Activated CD8-positive, alpha-beta memory T cell treated with anti-CD3 and anti-CD28 coated beads for 36 hours (primary cell): Measurements from ENCODE around the gene ZNF599. TPM values are rescaled to one million over a fixed set of nuclear protein-coding genes. Genes with fewer than 3 reads are reported as not detected.

Source experiments
- CTCF ChIA-PET: fragments of 350-600 bp; sonication (Branson Sonifier 250); formaldehyde crosslinking; loops from one replicate; lab custom pipeline; 2021; ENCODE audit warnings: antibody characterized with exemption; lab: Charles Lee
- POLR2A ChIA-PET: fragments of 350-600 bp; sonication (Branson Sonifier 250); formaldehyde crosslinking; loops from one replicate; lab custom pipeline; 2021; ENCODE audit warnings: antibody characterized with exemption; lab: Charles Lee
- total RNA-seq, 2 experiments: library from RNA; stranded (reverse); gene quantifications; one replicate each; pipeline ENCODE4 v1.2.3, GENCODE V29; 2021

ZNF599 gene
- total RNA-seq, 2 experiments from 2014 or later, result 3.2 to 4.2 TPM

DNA sequence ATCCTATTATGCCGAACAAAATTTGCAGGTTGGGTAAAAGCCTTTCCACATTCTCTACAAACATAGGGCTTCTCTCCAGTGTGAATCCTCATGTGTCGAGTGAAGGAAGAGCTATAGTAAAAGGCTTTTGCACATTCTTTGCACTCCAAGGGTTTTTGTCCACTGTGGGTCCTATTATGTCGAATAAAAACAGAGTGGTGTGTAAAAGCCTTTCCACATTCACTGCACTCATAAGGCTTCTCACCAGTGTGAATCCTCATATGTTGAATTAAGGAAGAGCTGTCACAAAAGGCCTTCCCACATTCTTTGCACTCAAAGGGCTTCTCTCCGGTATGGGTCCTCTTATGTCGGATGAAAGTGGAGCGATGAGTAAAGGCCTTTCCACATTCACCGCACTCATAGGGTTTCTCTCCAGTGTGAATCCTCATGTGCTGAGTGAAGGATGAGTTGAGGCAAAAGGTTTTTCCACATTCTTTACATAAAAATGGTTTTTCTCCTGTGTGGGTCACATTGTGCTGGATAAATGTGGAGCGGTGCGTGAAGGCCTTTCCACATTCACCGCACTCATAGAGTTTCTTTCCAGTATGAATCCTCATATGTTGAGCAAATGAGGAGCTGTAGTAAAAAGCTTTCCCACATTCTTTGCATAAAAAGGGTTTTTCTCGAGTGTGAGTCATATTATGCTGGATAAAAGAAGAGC lies 13.6 kb downstream of the ZNF599 start:
- ChIA-PET POLR2A (no interaction called here), CTCF (no interaction called here)

DNA sequence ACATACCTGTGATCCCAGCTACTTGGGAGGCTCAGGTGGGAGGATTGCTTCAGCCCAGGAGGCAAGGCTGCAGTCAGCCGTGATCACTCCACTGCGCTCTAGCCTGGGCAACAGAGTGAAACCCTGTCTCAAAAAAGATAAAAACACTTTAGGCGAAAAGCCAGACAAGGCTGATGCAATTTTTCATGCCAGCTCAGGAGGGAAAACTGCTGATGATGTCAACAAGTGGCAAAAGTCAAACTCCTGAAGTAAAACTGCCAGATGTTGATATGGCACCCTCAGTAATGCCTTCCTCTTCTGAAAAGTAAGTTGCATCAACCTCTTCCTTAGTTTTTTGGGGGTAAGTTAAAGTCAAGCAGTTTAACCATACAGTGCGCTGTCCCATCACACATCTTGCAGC lies 15.6 kb downstream of the ZNF599 start:
- ChIA-PET CTCF (no interaction called here), POLR2A (no interaction called here)

GRCh38 chr19:34744896-34745690 lies 27.9 kb downstream of the ZNF599 start:
- ChIA-PET POLR2A (no interaction called here), CTCF (no interaction called here)

- POLR2A ChIA-PET, result interaction anchor here (1.9 kb wide), 1 partner anchor 57 kb away, joined by 9 read pairs; the partner anchor contains the start of genes SCGB2B2 and ZNF302
- CTCF ChIA-PET, result no interaction called here
Observed at GRCh38 chr19:34734537-34735103, 38.4 kb downstream of the ZNF599 start.

- CTCF ChIA-PET, result no interaction called here
Observed at GRCh38 chr19:34733746-34734536, 39.1 kb downstream of the ZNF599 start, which contains the start of gene ZNF181. ZNF181 (plus strand) TSS chr19:34734243; CDS start chr19:34735038, 795 bp downstream.

GRCh38 chr19:34733266-34733745 lies 39.7 kb downstream of the ZNF599 start:
- CTCF ChIA-PET, result no interaction called here
- POLR2A ChIA-PET, result interaction anchor here (0.6 to 1.9 kb wide), 2 partner anchors 56 to 1377 kb away, joined by 5 to 9 read pairs; partner anchors contain the start of genes SCGB2B2 and ZNF302

More at GRCh38 chr19:34733746-34734536, 39.1 kb downstream of the ZNF599 start, which contains the start of gene ZNF181:
- POLR2A ChIA-PET, result interaction anchor here (0.5 to 1.9 kb wide), 2 partner anchors 56 to 721 kb away, joined by 7 to 9 read pairs; partner anchors contain the start of genes SCGB2B2 and ZNF302

GRCh38 chr19:34732612-34733211 lies 40.3 kb downstream of the ZNF599 start:
- ChIA-PET POLR2A (interaction anchor here (0.6 kb wide), 1 partner anchor 1376 kb away, joined by 5 read pairs; no protein-coding TSS in a partner anchor), CTCF (no interaction called here)

- ChIA-PET CTCF (no interaction called here), POLR2A (no interaction called here)
Observed at GRCh38 chr19:34731964-34732363, 41.1 kb downstream of the ZNF599 start.

DNA sequence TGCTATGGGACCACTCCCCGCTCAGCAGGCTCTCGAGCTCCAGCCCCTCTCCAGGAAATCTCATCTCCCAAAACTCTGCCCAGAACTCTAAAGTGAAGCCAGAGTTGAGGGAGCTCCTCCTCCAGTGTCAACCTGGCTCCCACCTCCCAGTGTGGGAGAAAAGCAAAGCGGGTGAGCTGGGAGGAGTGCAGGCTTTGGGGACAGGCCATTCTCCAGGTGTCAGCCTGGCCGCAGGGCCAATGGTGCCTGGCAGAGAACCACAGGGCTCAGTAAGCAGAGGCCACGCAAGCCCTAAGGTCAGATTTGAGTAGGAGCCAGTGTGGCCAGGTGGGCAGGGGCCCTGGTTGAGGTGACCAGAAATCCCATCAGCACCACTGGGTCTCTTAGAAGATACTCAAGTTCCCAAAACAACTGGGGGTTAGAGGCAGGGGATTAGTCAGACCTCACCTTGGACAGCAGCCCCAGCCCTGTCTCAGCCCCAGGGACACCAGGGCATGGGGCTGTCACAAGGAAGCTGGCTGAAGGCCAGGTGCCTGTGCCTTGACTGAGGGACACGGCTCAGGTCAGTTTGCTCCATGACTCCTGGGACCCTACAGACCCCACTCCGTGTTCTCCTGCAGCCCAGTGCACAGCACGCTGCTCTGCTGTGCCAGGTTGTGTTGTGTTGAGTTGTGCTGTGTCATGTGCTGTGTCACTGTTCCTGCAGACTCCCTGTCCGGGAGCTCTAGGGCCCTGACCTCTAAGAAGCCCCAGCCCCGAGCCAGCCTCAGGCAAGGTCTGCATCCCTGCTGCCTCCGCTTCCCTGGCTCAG lies 41.8 kb downstream of the ZNF599 start:
- CTCF ChIA-PET, result no interaction called here
- POLR2A ChIA-PET, result no interaction called here

DNA sequence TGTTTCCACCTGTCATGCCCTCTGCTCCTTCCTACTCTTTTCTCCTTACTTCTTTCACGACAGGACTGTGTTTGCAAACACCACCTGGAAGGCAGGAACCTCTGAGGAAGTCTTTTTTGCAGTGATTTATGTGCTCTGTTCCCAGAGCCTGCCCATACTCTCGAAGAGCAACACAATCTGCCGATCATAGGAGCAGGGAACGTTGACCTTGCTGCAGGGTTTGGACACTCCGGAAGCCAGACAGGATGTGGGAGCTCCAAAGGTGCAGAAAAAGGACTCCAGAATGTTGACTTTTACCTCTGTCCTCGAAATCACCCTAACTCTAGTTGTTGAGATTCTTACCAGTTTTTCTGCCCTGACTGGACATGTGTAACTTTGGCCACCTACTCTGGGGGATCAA lies 47.6 kb downstream of the ZNF599 start:
- ChIA-PET POLR2A (no interaction called here), CTCF (no interaction called here)

GRCh38 chr19:34722353-34722752 lies 50.7 kb downstream of the ZNF599 start:
- ChIA-PET POLR2A (no interaction called here), CTCF (interaction anchor here (1.2 kb wide), 1 partner anchor 63 kb away, joined by 3 read pairs; no protein-coding TSS in a partner anchor)

DNA sequence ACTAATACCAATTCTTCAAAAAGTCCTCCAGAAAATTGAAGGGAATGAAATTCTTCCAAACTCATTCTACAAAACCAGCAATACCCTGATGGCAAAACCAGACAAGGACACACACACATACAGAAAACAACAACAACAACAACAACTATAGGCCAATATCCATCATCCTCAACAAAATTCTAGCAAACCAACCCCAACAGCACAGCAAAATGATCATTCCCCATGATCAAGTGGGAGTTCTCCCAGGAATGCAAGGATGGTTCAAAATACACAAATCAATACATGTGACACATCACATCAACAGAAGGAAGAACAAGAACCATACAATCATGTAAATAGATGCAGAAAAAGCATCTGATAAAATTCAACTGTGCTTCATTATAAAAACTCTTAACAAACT lies 57.7 kb downstream of the ZNF599 start:
- POLR2A ChIA-PET, result no interaction called here
- CTCF ChIA-PET, result no interaction called here

DNA sequence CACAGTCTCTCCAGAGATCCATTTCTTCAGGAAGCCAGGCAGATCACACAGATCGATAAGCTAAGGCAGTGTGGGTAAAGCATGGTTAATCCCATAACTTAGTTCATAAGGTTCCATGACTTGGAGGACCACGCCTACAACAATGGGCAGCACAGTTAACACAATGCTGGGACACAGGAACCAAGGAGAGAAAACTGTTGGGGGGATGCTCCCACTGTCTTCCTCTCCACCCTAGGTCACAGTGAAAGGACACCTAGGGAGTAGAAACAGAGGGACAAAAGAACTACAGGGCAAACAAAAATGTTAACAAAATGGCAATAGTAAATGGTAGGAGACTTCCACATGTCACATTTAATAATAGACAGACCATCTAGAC lies 59.8 kb downstream of the ZNF599 start:
- ChIA-PET POLR2A (no interaction called here), CTCF (interaction anchor here (1.5 to 2.2 kb wide), 4 partner anchors 36 to 935 kb away, joined by 4 to 12 read pairs (median 8); partner anchors contain the start of genes SCGB2B2 and ZNF302)

- CTCF ChIA-PET, result interaction anchor here (1.5 to 2.2 kb wide), 4 partner anchors 36 to 935 kb away, joined by 4 to 12 read pairs (median 8); partner anchors contain the start of genes SCGB2B2 and ZNF302
- POLR2A ChIA-PET, result no interaction called here
Observed at GRCh38 chr19:34712395-34713261, 60.4 kb downstream of the ZNF599 start.

DNA sequence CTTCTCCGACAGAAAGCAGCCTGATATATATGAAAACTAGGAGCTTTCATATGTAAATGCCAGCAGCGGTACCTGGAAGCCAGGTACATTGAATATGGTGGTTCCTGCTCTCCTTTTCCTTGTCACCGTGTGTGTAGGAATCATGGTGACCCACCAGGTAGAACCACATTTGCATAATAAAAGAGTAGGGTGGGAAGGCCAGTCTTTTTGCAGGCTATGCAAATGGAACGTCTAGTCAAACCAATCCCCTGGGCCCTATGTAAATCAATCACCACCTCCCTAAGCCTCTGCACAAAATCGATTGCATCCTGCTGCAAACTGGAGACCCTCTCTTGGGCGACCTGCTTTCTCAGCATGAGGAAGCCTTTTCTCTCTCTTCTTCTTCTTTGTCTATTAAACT lies 61.1 kb downstream of the ZNF599 start:
- ChIA-PET CTCF (interaction anchor here (1.5 to 2.2 kb wide), 4 partner anchors 35 to 934 kb away, joined by 4 to 12 read pairs (median 8); partner anchors contain the start of genes SCGB2B2 and ZNF302), POLR2A (no interaction called here)
